ENCODE data around the gene CLPX. TPM values are rescaled to one million over a fixed set of nuclear protein-coding genes. Genes with fewer than 3 reads are reported as not detected.

The CLPX gene
- total RNA-seq, 1 experiment from 2014 or later: 26.2 TPM

GRCh38 chr15:65175511-65175910, 9.6 kb downstream of the CLPX start:
- H3K9ac ChIP-seq (ENCODE audit: low read length): no peak overlapping the region
- peaks cover 59% of the 10 kb centered on the region for H3K79me2 ChIP-seq (ENCODE audit: low read length)
- no peaks in the 10 kb centered on the region for H3K9me3 ChIP-seq (ENCODE audit: low read length)
- DNase-seq: no peak
- H4K20me1 ChIP-seq (ENCODE audit: insufficient read depth, low read depth, low read length): peaks cover 5% of the 10 kb centered on the region; the same call in 1 of the 2 replicates
- no peaks in the 10 kb centered on the region for H3K27me3 ChIP-seq (ENCODE audit: low read length)
- H3K4me1 ChIP-seq (ENCODE audit: low read length): peaks cover 16% of the 10 kb centered on the region
- H2AFZ ChIP-seq (ENCODE audit: low read length): no peak overlapping the region
- no peak overlapping the region for H3K27ac ChIP-seq (ENCODE audit: low read length)
- H3K9me2 ChIP-seq (replicated peaks; ENCODE audit: insufficient read depth, low read length): no peaks in the 10 kb centered on the region
- H3K36me3 ChIP-seq (ENCODE audit: insufficient read depth, low read length): peaks cover 44% of the 10 kb centered on the region
- no peak overlapping the region for H3K4me3 ChIP-seq (ENCODE audit: low read length)
- no peak overlapping the region for H3K4me2 ChIP-seq (ENCODE audit: low read depth, low read length, poor library complexity, severe bottlenecking)

GRCh38 chr15:65174509-65174908, 10.6 kb downstream of the CLPX start:
- H3K27ac ChIP-seq (ENCODE audit: low read length): no peak overlapping the region
- no peaks in the 10 kb centered on the region for H3K27me3 ChIP-seq (ENCODE audit: low read length)
- no peaks in the 10 kb centered on the region for H3K9me3 ChIP-seq (ENCODE audit: low read length)
- peaks cover 34% of the 10 kb centered on the region for H3K36me3 ChIP-seq (ENCODE audit: insufficient read depth, low read length)
- H3K9me2 ChIP-seq (replicated peaks; ENCODE audit: insufficient read depth, low read length): no peaks in the 10 kb centered on the region
- H3K4me2 ChIP-seq (ENCODE audit: low read depth, low read length, poor library complexity, severe bottlenecking): no peak overlapping the region
- peaks cover 16% of the 10 kb centered on the region for H3K4me1 ChIP-seq (ENCODE audit: low read length)
- no peak for DNase-seq
- peaks cover 57% of the 10 kb centered on the region for H3K79me2 ChIP-seq (ENCODE audit: low read length)
- no peaks in the 10 kb centered on the region for H4K20me1 ChIP-seq (ENCODE audit: insufficient read depth, low read depth, low read length)
- H3K4me3 ChIP-seq (ENCODE audit: low read length): no peak overlapping the region
- H2AFZ ChIP-seq (ENCODE audit: low read length): no peak overlapping the region
- H3K9ac ChIP-seq (ENCODE audit: low read length): no peak overlapping the region

DNA sequence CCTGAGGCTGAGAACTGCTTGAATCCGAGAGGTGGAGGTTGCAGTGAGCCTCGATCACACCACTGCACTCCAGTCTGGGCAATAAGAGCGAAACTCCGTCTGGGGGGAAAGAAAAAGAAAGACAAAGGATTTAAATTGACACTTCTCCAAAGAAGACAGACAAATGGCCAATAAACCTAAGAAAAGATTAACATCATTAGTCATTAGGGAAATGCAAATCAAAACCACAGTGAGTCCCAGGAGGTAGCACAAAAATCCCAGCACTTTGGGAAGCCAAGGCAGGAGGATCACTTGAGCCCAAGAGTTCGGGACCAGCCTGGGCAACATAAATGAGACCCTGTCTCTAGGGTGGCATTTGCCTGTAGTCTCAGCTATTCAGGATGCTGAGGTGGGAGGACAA, 12.6 kb downstream of the CLPX start:
- Histone ChIP-seq H3K4me2 (ENCODE audit: low read depth, low read length, poor library complexity, severe bottlenecking) (peak overlapping the region; percentile 29), H3K9me2 (replicated peaks; ENCODE audit: insufficient read depth, low read length) (no peaks in the 10 kb centered on the region), H4K20me1 (ENCODE audit: insufficient read depth, low read depth, low read length) (no peaks in the 10 kb centered on the region), H3K9ac (ENCODE audit: low read length) (no peak overlapping the region), H2AFZ (ENCODE audit: low read length) (no peak overlapping the region), H3K27ac (ENCODE audit: low read length) (no peak overlapping the region; the same call in 1 of the 2 replicates), H3K79me2 (ENCODE audit: low read length) (peaks cover 49% of the 10 kb centered on the region), H3K4me3 (ENCODE audit: low read length) (no peak overlapping the region), H3K4me1 (ENCODE audit: low read length) (peaks cover 16% of the 10 kb centered on the region), H3K36me3 (ENCODE audit: insufficient read depth, low read length) (peaks cover 18% of the 10 kb centered on the region), H3K9me3 (ENCODE audit: low read length) (no peaks in the 10 kb centered on the region), H3K27me3 (ENCODE audit: low read length) (no peaks in the 10 kb centered on the region)
- DNase-seq: peak; percentile 49

DNA sequence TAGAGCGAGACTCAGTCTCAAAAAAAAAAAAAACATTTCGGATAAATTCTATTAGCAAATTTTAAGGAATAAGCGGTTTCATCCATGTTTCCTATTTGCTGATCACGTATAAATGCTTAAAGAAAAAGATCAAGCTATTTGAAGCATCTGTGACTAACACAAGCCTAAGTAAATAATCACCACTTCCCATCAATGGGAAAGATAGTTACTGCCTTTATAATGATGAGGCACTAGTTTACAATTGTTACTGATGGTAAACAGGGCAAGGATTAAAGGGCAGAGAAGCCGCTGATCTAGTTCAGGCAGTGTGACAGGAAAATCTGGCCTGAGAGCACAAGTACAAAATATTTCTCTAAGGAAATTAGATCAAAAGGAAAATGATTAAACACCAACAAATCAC, 13.7 kb downstream of the CLPX start:
- Histone ChIP-seq H3K27me3 (ENCODE audit: low read length) (no peaks in the 10 kb centered on the region), H3K9me3 (ENCODE audit: low read length) (no peaks in the 10 kb centered on the region), H2AFZ (ENCODE audit: low read length) (no peak overlapping the region), H3K9me2 (replicated peaks; ENCODE audit: insufficient read depth, low read length) (no peaks in the 10 kb centered on the region), H3K4me2 (ENCODE audit: low read depth, low read length, poor library complexity, severe bottlenecking) (no peak overlapping the region), H3K9ac (ENCODE audit: low read length) (no peak overlapping the region), H3K79me2 (ENCODE audit: low read length) (peaks cover 49% of the 10 kb centered on the region), H4K20me1 (ENCODE audit: insufficient read depth, low read depth, low read length) (no peaks in the 10 kb centered on the region), H3K4me1 (ENCODE audit: low read length) (peaks cover 16% of the 10 kb centered on the region), H3K27ac (ENCODE audit: low read length) (no peak overlapping the region), H3K36me3 (ENCODE audit: insufficient read depth, low read length) (peaks cover 19% of the 10 kb centered on the region), H3K4me3 (ENCODE audit: low read length) (no peak overlapping the region)
- no peak for DNase-seq

- Histone ChIP-seq H3K27ac (ENCODE audit: low read length) (no peak overlapping the region), H3K4me2 (ENCODE audit: low read depth, low read length, poor library complexity, severe bottlenecking) (no peak overlapping the region), H3K27me3 (ENCODE audit: low read length) (no peaks in the 10 kb centered on the region), H3K9me3 (ENCODE audit: low read length) (no peaks in the 10 kb centered on the region), H3K9me2 (replicated peaks; ENCODE audit: insufficient read depth, low read length) (no peaks in the 10 kb centered on the region), H3K79me2 (ENCODE audit: low read length) (peaks cover 55% of the 10 kb centered on the region), H3K4me3 (ENCODE audit: low read length) (no peak overlapping the region), H4K20me1 (ENCODE audit: insufficient read depth, low read depth, low read length) (no peaks in the 10 kb centered on the region), H3K4me1 (ENCODE audit: low read length) (peaks cover 21% of the 10 kb centered on the region), H3K36me3 (ENCODE audit: insufficient read depth, low read length) (peaks cover 29% of the 10 kb centered on the region), H3K9ac (ENCODE audit: low read length) (no peak overlapping the region), H2AFZ (ENCODE audit: low read length) (no peak overlapping the region)
- DNase-seq: no peak
Observed at GRCh38 chr15:65165875-65166274, 19.3 kb downstream of the CLPX start.

GRCh38 chr15:65164139-65164538, 21.0 kb downstream of the CLPX start:
- no peaks in the 10 kb centered on the region for H3K9me3 ChIP-seq (ENCODE audit: low read length)
- no peak overlapping the region for H3K4me3 ChIP-seq (ENCODE audit: low read length)
- no peaks in the 10 kb centered on the region for H3K9me2 ChIP-seq (replicated peaks; ENCODE audit: insufficient read depth, low read length)
- H3K27me3 ChIP-seq (ENCODE audit: low read length): no peaks in the 10 kb centered on the region
- H4K20me1 ChIP-seq (ENCODE audit: insufficient read depth, low read depth, low read length): no peaks in the 10 kb centered on the region
- DNase-seq: no peak
- H3K36me3 ChIP-seq (ENCODE audit: insufficient read depth, low read length): peaks cover 29% of the 10 kb centered on the region
- no peak overlapping the region for H3K4me2 ChIP-seq (ENCODE audit: low read depth, low read length, poor library complexity, severe bottlenecking)
- H3K9ac ChIP-seq (ENCODE audit: low read length): no peak overlapping the region
- H3K27ac ChIP-seq (ENCODE audit: low read length): no peak overlapping the region
- H2AFZ ChIP-seq (ENCODE audit: low read length): no peak overlapping the region
- H3K79me2 ChIP-seq (ENCODE audit: low read length): peaks cover 53% of the 10 kb centered on the region
- peaks cover 24% of the 10 kb centered on the region for H3K4me1 ChIP-seq (ENCODE audit: low read length)

- no peak for DNase-seq
- Histone ChIP-seq H3K9me3 (ENCODE audit: low read length) (no peaks in the 10 kb centered on the region), H3K36me3 (ENCODE audit: insufficient read depth, low read length) (peaks cover 33% of the 10 kb centered on the region), H3K79me2 (ENCODE audit: low read length) (peaks cover 54% of the 10 kb centered on the region), H3K27me3 (ENCODE audit: low read length) (no peaks in the 10 kb centered on the region), H3K9ac (ENCODE audit: low read length) (no peak overlapping the region), H3K4me2 (ENCODE audit: low read depth, low read length, poor library complexity, severe bottlenecking) (no peak overlapping the region), H3K4me3 (ENCODE audit: low read length) (no peak overlapping the region), H4K20me1 (ENCODE audit: insufficient read depth, low read depth, low read length) (no peaks in the 10 kb centered on the region), H3K9me2 (replicated peaks; ENCODE audit: insufficient read depth, low read length) (no peaks in the 10 kb centered on the region), H3K4me1 (ENCODE audit: low read length) (peaks cover 24% of the 10 kb centered on the region), H2AFZ (ENCODE audit: low read length) (no peak overlapping the region), H3K27ac (ENCODE audit: low read length) (no peak overlapping the region)
Observed at GRCh38 chr15:65163041-65163440, 22.1 kb downstream of the CLPX start.

GRCh38 chr15:65156692-65157091, 28.4 kb downstream of the CLPX start:
- H3K79me2 ChIP-seq (ENCODE audit: low read length): peaks cover 16% of the 10 kb centered on the region

GRCh38 chr15:65154720-65155119, 30.4 kb downstream of the CLPX start:
- no peak overlapping the region for H3K27ac ChIP-seq (ENCODE audit: low read length)
- no peaks in the 10 kb centered on the region for H3K4me1 ChIP-seq (ENCODE audit: low read length)
- H3K36me3 ChIP-seq (ENCODE audit: insufficient read depth, low read length): peaks cover 49% of the 10 kb centered on the region

More at GRCh38 chr15:65156692-65157091, 28.4 kb downstream of the CLPX start:
- Histone ChIP-seq H3K4me2 (ENCODE audit: low read depth, low read length, poor library complexity, severe bottlenecking) (no peak overlapping the region), H3K4me1 (ENCODE audit: low read length) (peaks cover 11% of the 10 kb centered on the region), H3K9me3 (ENCODE audit: low read length) (no peaks in the 10 kb centered on the region), H3K27me3 (ENCODE audit: low read length) (no peaks in the 10 kb centered on the region), H4K20me1 (ENCODE audit: insufficient read depth, low read depth, low read length) (no peaks in the 10 kb centered on the region), H3K27ac (ENCODE audit: low read length) (no peak overlapping the region), H3K4me3 (ENCODE audit: low read length) (no peak overlapping the region), H2AFZ (ENCODE audit: low read length) (no peak overlapping the region), H3K36me3 (ENCODE audit: insufficient read depth, low read length) (peaks cover 42% of the 10 kb centered on the region), H3K9ac (ENCODE audit: low read length) (no peak overlapping the region), H3K9me2 (replicated peaks; ENCODE audit: insufficient read depth, low read length) (no peaks in the 10 kb centered on the region)
- no peak for DNase-seq

More at GRCh38 chr15:65154720-65155119, 30.4 kb downstream of the CLPX start:
- DNase-seq: no peak
- no peaks in the 10 kb centered on the region for H3K27me3 ChIP-seq (ENCODE audit: low read length)
- no peaks in the 10 kb centered on the region for H4K20me1 ChIP-seq (ENCODE audit: insufficient read depth, low read depth, low read length)
- H3K79me2 ChIP-seq (ENCODE audit: low read length): 0 out of 2 replicates have a peak, but pooled peaks cover 3% of the 10 kb centered on the region
- H3K9ac ChIP-seq (ENCODE audit: low read length): no peak overlapping the region
- H2AFZ ChIP-seq (ENCODE audit: low read length): no peak overlapping the region
- no peaks in the 10 kb centered on the region for H3K9me2 ChIP-seq (replicated peaks; ENCODE audit: insufficient read depth, low read length)
- no peaks in the 10 kb centered on the region for H3K9me3 ChIP-seq (ENCODE audit: low read length)
- no peak overlapping the region for H3K4me2 ChIP-seq (ENCODE audit: low read depth, low read length, poor library complexity, severe bottlenecking)
- H3K4me3 ChIP-seq (ENCODE audit: low read length): no peak overlapping the region
